ENCODE data around the gene TXLNB.
A peak's percentile ranks its signal among the peaks of the same experiment; 100 is the strongest.
"Not testable (repeated sequence)": the region's sequence is repeated elsewhere in the genome, so short reads cannot be mapped to it uniquely, and the experiment has no call there.

TXLNB gene

DNA sequence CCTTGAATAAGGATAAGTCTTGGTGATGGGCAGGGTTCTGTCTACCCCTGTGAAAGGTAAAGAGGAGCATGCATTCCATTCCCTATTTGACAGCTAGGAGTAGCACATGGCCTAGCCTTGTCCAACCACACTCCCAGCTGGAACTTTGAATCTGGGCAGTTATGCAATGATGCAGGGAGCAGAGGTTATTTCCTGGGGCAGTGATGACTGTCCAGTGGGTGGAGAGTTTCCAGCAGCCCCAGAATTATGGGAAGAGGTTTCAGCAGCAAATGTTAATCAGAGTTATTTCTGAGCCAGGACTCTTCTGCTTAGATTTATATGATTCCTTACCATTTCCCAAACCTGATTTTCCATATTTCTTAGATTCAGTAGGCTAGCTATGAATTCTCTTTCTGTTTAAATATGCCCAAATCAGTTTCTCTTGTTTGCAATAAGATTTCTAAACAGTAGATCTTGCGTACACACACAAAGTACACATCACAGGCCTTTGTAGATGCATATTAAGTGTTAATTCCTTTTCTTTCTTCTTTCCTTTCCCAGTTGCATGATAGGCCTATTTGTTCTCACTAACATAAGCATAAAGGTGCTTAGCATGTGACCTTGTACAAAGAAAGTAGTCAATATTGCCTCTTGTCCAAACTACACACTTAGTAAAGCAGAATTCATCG lies 17.3 kb upstream of the TXLNB start:
- DNase-seq = no peak

DNA sequence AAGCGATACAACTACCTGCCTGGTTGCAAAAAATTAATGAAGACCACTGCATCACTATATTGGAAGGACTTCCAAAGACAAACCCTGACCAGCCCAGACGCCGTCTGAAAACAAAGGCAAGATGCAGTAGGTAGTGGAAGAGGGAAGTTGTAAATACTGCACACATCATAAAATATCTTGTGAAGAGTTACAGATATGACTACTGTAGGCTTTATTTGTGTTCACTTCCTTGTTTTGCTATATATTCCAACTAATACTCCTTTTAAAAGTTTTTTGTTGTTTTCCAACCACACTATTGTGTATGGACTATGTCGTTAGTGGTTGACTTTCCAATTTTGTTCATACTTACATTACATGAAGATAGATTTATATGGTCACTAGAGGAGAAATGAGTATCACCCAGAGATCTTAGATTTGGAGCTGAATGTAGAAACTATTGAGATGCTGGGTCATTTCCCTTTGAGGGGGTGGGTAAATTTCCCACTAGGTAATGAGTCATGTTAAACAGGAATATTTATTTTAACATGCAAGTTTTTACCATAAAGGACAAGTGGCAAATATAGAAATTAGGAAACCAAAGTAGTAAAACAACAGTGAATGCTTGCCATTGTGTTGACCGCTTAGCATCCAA lies 16.6 kb upstream of the TXLNB start:
- peak; percentile 18 for DNase-seq

DNA sequence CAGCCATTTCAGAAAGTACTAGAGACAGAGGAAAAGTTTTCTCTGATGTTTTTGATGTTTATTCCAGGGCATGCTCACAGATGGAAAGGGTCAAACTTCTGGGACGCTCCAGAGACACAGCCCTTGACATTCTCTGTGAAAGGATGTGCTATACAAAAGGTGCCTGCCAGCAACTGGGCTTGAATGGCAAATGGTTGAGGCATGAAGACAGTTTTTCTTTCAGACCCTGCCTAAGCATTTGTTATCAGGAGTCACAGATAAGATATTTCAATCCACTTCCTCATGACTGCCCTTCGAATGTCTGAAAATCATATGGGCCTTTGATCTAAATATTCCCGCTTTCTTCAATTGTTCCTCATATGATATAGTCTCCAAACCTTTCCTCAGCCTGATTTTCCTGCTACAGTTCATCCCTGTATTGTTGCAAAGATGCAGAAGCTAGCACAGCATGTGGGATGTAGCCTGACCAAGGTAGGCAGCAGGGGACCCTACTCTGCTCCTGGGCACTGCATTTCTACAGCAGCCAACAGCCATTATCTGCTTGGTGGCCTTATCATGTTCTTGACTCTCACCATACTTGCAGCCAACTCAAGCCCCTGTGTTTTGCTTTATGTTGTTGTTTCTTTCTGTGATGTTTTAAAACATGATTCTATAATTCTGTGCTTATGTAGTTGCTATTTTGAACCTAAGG lies 14.6 kb upstream of the TXLNB start:
- no peak for DNase-seq

DNA sequence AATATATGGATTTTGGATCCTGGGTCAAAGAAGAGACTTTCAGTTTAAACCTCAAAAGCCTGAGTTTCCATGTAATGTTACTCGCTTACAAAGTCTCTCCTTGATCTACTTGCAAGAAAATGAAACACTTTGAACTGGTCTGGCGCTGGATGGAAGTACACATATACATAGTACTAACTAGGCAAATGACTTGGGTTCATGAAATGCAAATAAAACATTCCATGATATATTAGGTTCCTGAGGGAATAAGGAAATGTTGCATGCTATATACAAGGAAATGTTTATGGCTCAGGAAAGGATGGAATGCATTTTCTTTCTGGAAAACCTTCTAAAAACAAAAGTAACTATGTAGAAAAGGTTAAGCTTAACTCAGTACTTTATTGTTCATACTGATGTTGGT lies 11.4 kb upstream of the TXLNB start:
- DNase-seq = no peak

DNA sequence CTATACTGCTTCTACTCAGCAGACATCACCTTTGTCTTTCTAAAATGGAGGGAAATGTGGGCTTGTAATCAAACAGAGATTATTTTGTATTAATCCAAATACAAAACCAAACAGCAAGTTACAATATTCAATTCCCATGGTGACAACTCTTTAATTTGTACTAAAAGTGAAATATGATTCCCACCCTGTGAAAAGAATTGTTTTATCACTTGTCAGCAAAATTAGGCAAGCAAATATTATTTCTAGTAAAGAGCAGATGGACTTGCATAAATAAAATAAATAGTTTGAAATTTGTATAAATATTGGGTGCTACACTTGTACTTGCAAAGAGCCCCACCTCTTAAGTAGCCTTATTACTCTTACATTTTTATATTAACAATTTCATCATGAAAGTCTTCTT lies 6.1 kb upstream of the TXLNB start:
- DNase-seq = no peak

DNA sequence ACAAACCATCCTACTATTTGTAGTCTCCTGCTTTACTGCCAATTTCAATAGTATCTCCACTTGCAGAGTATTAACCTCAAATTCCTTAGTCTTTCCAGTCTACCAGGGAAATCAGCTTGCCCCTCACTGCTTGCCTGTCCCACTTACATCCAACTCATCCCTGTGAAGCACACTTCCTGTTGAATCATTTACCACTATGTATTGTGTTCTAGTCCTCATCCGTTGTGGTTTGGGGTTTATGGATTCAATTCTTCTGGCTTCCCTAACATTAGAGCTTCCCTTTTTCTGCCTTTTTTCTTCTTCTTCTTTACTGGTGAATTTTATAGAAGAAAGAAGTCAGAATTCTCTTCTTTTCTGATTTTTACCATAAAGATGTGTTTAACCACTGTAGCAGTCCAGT lies 5.1 kb upstream of the TXLNB start:
- DNase-seq = no peak

DNA sequence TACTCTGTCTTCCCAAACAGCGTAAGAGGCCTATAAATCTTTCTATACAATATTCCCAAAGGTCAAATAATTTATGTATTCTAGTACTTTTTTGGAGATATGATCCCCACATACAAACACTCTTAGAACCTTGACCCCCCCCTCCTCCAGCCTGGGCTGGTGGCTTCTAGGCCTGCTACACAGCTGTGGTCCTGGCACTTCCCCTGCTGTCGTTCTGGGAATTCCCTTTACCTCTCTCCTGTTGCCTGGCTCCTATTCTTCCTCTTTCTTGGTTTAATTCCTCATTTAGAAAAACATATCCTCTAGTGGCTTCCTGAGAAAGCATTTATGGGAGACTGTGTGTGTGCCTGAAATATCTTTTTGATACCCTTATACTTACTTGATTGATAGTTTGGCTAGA lies 4.1 kb upstream of the TXLNB start:
- DNase-seq = no peak

DNA sequence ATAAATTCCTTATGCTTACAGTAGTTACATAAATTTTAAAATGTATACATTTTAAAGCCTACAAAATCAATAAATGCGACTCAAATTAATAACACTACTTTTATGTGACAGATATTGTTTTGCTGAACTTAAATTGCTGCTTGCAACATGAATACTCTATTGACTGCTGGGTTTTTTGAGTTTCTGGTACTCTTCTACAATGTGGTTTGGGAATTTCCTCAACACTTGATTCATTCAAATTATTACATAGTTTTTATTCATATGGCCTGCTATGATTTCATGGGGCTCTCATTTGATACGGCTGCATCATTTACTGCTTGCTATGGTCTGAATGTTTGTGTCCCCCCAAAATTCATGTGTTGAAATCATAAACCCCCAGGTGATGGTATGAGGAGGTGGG lies 2.3 kb upstream of the TXLNB start:
- DNase-seq = no peak

DNA sequence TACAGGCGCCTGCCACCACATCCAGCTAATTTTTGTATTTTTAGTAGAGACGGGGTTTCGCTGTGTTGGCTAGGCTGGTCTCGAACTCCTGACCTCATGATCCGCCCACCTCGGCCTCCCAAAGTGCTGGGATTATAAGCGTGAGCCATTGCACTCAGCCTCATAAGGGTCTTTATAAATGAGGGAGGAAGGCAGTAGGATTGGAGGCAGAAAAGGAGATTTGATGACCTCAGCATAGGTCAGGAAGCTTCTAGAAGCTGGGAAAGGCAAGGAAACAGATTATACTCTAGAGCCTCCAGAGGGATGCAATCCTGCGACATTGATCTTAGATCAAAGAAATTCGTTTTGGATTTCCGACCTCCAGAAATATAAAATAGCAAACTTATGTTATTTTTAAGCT lies 1.4 kb upstream of the TXLNB start:
- not testable (repeated sequence) for DNase-seq

DNA sequence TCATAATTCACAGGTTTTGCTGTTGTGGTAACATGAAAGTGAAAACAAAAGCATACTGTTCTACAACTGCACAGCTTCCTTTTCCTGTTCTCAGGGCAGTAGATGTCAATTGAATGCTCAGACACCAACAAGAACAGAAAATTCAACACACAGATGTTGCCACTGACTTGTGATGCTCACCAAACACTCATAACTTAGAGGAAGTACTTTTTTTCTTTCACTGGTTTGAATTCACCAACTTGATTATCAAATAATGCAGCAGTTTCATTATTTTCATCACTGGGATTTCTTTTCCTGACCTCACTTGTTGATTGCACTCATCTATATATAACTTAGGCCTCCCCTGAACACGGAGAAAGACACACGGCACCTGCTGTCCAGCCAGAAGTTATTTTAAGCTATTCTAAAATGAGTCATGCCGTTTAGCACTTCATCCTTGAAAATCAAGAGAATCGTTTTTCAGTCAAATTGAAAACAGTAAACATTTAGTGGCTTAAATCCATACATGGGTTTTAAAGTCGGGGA lies 949 bp downstream of the TXLNB start:
- DNase-seq = peak; percentile 79

DNA sequence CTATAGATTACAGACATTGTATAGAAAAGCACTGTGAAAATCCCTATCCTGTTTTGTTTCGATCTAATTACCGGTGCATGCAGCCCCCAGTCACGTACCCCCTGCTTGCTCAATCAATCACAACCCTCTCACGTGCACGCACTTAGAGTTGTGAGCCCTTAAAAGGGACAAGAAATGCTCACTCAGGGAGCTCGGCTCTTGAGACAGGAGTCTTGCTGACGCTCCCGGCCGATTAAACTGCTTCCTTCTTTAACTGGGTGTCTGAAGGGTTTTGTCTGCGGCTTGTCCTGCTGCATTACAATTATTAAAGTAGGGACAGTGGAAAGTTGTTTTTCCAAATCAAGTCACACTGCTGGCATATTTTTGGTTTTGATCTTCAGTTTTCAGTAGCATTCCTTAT lies 2.6 kb downstream of the TXLNB start:
- DNase-seq = no peak

DNA sequence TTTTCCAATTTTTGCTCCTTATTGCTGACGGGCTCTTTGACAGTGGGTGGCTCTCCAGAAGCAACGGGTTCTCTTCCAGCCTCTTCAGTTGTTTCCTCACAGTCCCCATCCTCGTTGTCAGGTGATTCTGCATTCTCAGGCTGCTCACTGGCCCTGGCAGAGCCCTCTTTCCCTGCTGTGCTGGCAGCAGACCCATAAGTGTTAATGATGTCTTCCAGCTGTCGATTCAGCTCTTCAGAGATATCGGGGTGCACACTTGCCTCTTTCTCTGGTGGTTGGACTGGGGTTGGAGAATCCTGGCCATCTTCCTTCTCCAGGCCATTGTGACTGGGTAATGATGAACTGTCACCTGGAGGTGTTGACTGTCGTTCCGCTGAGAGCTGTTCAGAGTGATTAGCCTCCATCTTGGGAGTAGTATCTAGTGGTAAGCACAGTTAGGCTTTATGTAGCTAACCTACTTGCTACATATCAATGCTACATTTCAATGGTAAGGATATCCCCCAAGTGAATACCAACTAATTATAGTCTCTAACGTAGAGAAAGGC lies 3.2 kb downstream of the TXLNB start:
- no peak for DNase-seq

DNA sequence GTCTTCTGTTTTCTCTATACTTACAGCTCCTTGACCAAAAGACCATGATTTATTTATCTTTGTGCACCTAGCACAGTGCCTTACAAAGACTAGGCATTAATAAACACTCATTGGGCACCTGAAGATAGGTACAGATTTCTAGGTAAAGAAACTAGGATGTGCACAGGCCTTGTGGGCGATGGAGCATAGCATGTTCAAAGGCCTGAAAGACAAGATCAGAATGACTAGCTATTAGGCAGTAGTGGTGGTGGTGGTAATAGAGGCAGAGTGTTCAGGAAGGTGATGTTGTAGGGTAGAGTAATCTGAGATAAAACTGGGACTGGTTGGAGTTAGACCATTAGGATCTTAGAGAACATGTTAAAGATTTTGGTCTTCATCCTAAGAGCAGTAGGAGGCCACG lies 3.9 kb downstream of the TXLNB start:
- DNase-seq = no peak

DNA sequence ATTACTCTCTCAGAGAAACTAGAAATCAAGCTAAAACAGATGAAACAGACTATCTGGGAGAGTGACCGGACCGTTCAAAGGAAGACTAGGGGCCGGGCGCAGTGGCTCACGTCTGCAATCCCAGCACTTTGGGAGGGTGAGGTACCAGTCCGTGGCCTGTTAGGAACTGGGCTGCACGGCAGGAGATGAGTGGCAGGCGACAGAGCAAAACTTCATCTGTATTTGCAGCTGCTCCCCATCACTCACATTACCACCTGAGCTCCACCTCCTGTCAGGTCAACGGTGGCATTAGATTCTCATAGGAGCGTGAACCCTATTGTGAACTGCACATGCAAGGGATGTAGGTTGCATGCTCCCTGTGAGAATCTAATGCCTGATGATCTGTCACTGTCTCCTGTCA lies 5.4 kb downstream of the TXLNB start:
- DNase-seq = not testable (repeated sequence)

DNA sequence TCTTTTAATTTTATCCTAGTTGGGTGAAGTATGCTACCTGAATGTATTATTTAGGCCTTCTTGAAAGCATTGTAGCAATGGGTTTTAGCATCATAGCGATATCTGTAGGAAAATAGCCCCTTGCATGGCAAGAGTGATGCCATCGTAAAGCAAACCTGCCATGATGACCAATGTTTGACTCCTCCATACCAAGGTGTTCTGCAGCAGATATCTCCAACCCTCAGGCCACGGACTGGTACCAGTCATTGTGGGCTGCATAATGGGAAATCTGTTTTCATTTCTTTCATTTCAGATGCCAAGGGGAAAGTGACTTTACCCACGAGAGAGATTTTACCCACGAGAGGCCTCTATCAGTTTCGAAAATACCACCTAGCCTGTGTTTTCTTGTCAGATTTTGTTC lies 6.2 kb downstream of the TXLNB start:
- no peak for DNase-seq

DNA sequence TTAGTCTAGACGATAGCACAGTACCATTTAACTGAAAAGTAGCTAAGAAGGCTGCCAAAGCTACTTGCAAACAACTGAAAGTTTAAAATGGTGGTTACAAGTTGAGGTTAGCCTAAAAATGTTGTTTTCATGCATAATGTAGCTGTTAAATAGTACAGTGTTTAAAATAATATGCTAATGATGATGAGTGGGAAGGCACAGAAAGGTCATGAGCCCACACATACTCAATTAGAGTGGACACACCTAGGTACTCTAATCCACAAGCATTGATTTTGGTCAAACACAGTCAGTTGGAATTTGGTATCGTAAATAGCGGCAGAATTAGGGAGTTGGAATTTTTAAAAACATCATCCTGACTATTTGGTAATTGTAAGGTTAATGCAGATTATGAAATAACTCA lies 7.0 kb downstream of the TXLNB start:
- DNase-seq = no peak

DNA sequence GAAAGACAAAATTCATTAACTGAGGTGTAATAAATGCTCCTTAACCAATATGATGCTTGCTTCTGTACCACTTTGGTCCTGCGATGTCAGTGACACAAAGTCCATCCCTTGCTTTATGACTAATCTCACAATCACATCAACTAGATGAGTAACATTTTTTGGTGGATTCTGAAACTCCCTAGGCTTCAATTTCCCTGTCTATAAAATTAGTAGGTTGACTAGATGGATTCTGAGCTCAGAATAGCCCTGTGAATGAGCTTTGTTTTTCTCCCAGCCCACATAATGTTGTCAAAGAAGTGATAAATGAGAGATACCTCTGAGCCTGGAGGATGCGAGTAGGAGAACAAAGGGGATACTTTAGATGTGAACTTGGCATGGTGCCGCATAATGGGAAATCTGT lies 9.1 kb downstream of the TXLNB start:
- DNase-seq = peak; percentile 19

DNA sequence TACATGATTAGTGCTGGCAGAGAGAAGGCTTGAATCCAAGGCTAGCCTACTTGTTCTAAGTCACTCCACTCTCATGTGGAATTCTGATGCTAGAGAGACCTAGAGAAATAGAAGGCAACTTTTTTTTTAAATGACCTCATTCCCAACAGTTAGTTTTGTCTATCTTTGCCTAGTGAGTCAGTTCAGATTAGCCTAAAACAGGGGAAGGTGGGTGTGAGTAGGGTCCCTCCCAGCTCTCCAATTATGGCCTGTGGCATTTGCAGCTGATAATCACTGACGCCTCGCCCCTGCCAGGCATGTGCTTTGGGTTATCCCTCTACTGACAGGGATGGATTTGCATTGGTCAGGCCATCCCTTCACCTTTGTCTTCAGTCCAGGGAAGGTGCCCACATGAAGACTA lies 13.6 kb downstream of the TXLNB start:
- DNase-seq = no peak

DNA sequence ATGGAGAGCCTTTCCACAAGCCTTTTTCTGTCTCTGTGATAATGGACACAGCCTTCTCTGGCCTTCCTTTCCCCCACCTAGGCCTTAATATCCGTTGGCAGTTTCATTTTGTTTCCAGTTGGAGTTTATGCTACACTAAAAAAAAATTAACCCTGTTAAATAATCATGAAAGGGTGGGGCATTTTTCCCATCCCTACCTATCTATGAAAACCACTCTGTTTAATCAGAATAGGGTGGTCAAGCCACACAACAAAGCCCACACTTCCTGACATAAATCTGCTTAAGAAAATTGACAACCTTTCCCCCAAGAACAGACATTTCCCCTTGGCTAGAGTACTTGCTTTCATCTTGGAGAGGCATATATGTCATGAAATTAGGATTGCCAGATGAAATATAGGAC lies 14.2 kb downstream of the TXLNB start:
- DNase-seq = no peak

DNA sequence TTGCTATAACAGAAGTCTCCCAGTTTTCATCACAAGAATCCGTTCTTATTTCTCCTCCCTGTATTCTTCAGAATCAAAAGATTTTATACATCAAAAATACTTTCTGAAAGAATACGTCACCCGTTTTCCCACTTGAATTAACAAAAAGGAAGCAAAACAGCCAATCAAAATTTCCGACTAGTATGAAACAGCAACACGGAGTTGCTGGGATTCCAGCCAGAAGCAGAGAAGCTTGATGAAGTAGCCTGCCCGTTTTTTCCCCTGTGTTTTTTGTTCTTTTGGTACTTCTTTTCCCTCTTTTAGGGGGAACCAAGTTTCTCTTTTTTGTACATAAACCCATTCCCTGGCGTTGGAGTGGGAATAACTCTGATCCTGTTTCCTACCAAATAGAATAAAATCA lies 14.6 kb downstream of the TXLNB start:
- DNase-seq = no peak

DNA sequence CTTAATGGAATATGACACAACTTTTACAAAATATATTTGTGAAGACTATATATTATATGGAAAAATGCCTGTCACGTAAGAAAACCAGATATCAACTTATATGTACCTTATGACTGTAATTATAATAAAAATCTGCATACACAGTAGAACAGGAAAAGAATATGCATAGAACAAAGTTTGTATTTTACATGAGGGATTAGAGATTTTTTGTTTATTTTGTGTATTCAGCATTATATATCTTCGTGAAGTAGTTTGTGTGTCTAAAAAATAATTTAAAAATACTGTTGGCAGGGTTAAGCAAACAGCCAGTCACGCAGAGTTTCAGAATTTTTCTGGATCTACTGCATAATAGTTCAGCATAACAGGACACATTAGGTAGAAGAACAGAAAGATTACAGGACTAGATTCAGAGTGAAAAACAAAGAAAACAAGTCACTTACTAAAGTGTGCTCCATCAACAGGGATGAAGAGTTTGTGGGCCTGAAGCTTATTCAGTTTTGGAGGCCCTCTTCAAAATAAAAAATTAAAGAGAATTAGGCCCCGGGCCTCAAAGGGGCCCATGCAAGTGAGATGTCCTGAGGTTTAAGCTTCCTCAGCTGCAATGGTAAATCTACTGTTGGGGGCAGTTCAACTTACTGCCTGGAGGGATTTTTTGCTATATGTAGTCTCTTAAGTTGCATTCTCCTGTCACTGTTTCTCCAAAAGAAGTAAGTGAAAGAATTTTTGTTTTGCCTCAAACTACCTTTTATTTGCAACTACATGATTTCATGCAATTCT lies 16.3 kb downstream of the TXLNB start:
- DNase-seq = no peak

DNA sequence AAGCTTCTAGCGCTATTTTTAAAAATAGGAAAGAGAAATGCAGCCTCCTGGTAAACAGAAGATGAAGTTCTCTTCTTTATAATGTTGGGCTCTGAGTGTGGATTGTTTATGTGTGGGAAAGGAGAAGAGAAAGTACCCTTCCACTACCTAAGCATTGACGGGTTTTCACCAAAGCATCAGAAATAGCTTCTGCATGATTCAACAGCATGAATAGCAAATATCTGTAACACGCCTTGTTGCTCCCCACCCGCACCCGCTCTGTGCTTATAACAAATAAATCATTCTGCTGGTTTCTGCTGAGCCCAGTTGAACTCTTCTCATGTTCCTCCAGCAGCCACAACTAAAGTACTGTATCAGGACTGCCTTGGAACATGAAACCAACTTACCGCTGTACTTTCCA lies 20.7 kb downstream of the TXLNB start:
- DNase-seq = no peak

DNA sequence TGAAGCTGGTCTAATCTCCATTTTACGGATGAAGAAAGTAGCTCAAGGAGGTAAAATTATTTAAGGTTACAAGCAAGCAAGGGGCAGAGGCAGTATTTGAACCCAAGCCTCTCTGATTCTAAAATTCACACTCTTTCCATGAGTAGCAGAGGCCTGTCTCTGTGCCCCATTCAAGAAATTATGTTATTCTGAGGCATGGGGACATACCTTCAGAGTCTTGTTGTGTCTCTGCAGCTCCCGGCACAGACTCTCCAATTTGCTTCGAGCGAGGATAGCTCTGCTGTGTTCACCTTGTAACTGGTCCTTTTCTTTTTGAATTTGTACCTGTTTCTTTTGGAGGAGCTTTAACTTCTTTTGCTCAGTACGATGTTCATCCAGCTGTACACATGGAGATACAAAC lies 21.5 kb downstream of the TXLNB start:
- DNase-seq = no peak
